ENCODE results near the gene TXNL4A.
"Not testable (repeated sequence)": the region's sequence is repeated elsewhere in the genome, so short reads cannot be mapped to it uniquely, and the experiment has no call there.

TXNL4A gene

GRCh38 chr18:80033181-80034067, 45.1 kb upstream of the TXNL4A start:
- H3K27me3 Mint-ChIP-seq (ENCODE audit: low read depth): no peaks in the 10 kb centered on the region
- H3K9me3 Mint-ChIP-seq: peaks cover 12% of the 10 kb centered on the region
- H3K36me3 Mint-ChIP-seq (ENCODE audit: low read depth): peaks cover 27% of the 10 kb centered on the region
- TF ChIP-seq CTCF (IDR thresholded peaks at IDR 0.05; ENCODE audit: unreplicated experiment in 3 of 3): no peak
- H3K4me1 Mint-ChIP-seq: peaks cover 34% of the 10 kb centered on the region
- H3K27ac Mint-ChIP-seq: peak overlapping the region; percentile 49 to 92 (median 76)
- peak overlapping the region; percentile 90 to 95 (median 93) for H3K4me3 Mint-ChIP-seq

- Mint-ChIP-seq H3K27ac (no peak overlapping the region), H3K9me3 (peaks cover 43% of the 10 kb centered on the region), H3K4me1 (peaks cover 8% of the 10 kb centered on the region), H3K27me3 (ENCODE audit: low read depth) (no peaks in the 10 kb centered on the region), H3K36me3 (ENCODE audit: low read depth) (peaks cover 43% of the 10 kb centered on the region), H3K4me3 (no peak overlapping the region)
- TF ChIP-seq CTCF (IDR thresholded peaks at IDR 0.05; ENCODE audit: unreplicated experiment in 3 of 3): no peak
These were observed 41.3 kb upstream of the TXNL4A start for GRCh38 chr18:80029690-80030089.

GRCh38 chr18:80027719-80028118, 39.4 kb upstream of the TXNL4A start:
- H3K27ac Mint-ChIP-seq; H3K27me3 Mint-ChIP-seq (ENCODE audit: low read depth); H3K4me1 Mint-ChIP-seq; H3K4me3 Mint-ChIP-seq: not testable (repeated sequence)
- peaks cover 59% of the 10 kb centered on the region for H3K9me3 Mint-ChIP-seq
- H3K36me3 Mint-ChIP-seq (ENCODE audit: low read depth): peaks cover 58% of the 10 kb centered on the region

- Mint-ChIP-seq H3K27ac (no peak overlapping the region), H3K4me3 (no peak overlapping the region)
- no peak for TF ChIP-seq CTCF (IDR thresholded peaks at IDR 0.05; ENCODE audit: unreplicated experiment in 3 of 3)
These were observed 38.0 kb upstream of the TXNL4A start for GRCh38 chr18:80026363-80026762.

GRCh38 chr18:80023173-80023572, 34.8 kb upstream of the TXNL4A start:
- H3K27ac Mint-ChIP-seq: no peak overlapping the region
- H3K27me3 Mint-ChIP-seq (ENCODE audit: low read depth): no peaks in the 10 kb centered on the region
- no peak overlapping the region for H3K4me3 Mint-ChIP-seq
- H3K4me1 Mint-ChIP-seq: no peaks in the 10 kb centered on the region
- TF ChIP-seq CTCF (IDR thresholded peaks at IDR 0.05; ENCODE audit: unreplicated experiment in 3 of 3): peak in 1 of 3 experiments; percentile 22
- peaks cover 57% of the 10 kb centered on the region for H3K36me3 Mint-ChIP-seq (ENCODE audit: low read depth)
- peaks cover 79% of the 10 kb centered on the region for H3K9me3 Mint-ChIP-seq

More at GRCh38 chr18:80026363-80026762, 38.0 kb upstream of the TXNL4A start:
- Mint-ChIP-seq H3K9me3 (peaks cover 72% of the 10 kb centered on the region), H3K27me3 (ENCODE audit: low read depth) (no peaks in the 10 kb centered on the region), H3K4me1 (no peaks in the 10 kb centered on the region), H3K36me3 (ENCODE audit: low read depth) (peaks cover 68% of the 10 kb centered on the region)

GRCh38 chr18:80022613-80023012, 34.2 kb upstream of the TXNL4A start:
- Mint-ChIP-seq H3K27ac (no peak overlapping the region), H3K27me3 (ENCODE audit: low read depth) (no peaks in the 10 kb centered on the region), H3K4me3 (no peak overlapping the region), H3K36me3 (ENCODE audit: low read depth) (peaks cover 60% of the 10 kb centered on the region), H3K9me3 (peaks cover 82% of the 10 kb centered on the region), H3K4me1 (no peaks in the 10 kb centered on the region)
- no peak for TF ChIP-seq CTCF (IDR thresholded peaks at IDR 0.05; ENCODE audit: unreplicated experiment in 3 of 3)
